ENCODE measurements around the gene FBXO31. TPM values are rescaled to one million over a fixed set of nuclear protein-coding genes. Genes with fewer than 3 reads are reported as not detected.

The FBXO31 gene
- total and polyA plus RNA-seq, 3 experiments from 2014 or later = 27.4 to 40.9 (median 35.6) TPM

DNA sequence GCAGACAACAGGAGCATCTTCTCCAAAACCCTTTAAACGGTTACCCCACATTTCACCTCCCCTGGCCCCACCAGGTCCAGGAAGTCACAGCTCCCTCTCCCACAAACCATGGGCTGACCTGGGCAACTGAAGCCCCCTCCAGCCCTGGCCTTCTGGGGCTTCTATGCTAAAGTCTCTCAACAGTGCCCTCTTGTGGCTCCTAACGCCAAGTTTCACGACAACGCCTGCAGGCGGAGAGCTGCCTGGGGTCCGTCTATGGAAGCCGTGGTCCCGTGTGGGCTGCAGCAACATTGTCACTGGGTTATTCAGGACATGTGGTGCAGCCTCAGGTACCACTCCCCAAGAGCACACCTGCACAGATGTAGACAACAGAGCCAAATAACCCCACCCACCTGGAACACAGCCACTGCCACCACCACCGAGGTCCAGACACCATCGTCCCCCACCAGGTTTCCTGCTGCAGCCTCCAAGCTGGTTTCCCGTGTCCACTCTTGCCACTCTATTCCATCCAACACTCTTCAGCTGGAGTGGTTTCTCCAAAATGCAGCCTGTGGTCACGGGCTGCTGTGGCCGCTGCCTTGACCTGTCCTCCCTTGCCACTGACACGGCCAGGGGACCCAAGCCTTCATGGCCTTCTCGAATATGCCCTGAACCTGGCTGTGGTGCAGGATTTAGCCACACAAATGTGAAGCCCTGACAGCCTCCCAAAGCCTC lies 85.5 kb downstream of the FBXO31 start:
- Mint-ChIP-seq H3K9me3 (no peaks in the 10 kb centered on the region), H3K4me1 (peaks cover 3 to 4% (median 3%) of the 10 kb centered on the region in 3 donors), H3K36me3 (peaks cover 0 to 6% (median 0%) of the 10 kb centered on the region in 3 donors), H3K27me3 (peaks cover 0 to 2% of the 10 kb centered on the region in 2 donors), H3K27ac (peak overlapping the region in 1 of 8 donors; percentile 29), H3K4me3 (no peak overlapping the region)
- Histone ChIP-seq H3K4me3 (ENCODE audit: low read length) (no peak overlapping the region), H3K27me3 (ENCODE audit: insufficient read depth, low read length, poor library complexity, severe bottlenecking) (no peaks in the 10 kb centered on the region), H3K36me3 (ENCODE audit: insufficient read depth, low read length) (no peaks in the 10 kb centered on the region), H3K9me3 (ENCODE audit: low read length) (no peaks in the 10 kb centered on the region), H3K27ac (ENCODE audit: low read depth, low read length) (no peak overlapping the region), H3K4me1 (ENCODE audit: insufficient read depth, low read length) (no peaks in the 10 kb centered on the region)
- CTCF ChIA-PET = interaction anchor here (1.3 to 1.9 kb wide), 2 partner anchors 11 to 21 kb away, joined by 4 to 5 read pairs; no protein-coding TSS in a partner anchor
- peak in 1 of 5 donors; percentile 25 for DNase-seq
- POLR2A ChIA-PET = no interaction called here

DNA sequence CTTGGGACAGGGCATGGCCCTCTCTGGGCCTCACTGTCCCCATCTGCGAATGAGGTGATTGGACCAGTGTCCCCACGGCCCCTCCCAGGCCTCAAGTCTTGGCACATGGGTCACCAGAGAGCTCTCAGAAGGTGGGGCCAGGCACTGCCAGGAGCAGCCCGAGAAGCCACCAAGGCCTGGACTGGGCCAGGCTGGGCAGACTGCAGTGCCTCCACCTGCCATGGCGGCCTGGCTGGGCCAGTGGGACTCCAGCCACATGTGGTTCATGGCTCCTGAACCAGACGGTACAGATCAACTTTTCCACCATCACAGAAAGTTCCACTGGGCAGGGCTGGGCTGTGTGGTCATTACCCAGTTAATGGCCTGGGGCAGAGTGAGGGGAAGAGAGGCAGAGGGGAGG lies 86.2 kb downstream of the FBXO31 start:
- POLR2A ChIA-PET = no interaction called here
- no peak overlapping the region for H3K27ac ChIP-seq (ENCODE audit: low read depth, low read length)
- no peaks in the 10 kb centered on the region for H3K27me3 ChIP-seq (ENCODE audit: insufficient read depth, low read length, poor library complexity, severe bottlenecking)
- Mint-ChIP-seq H3K27me3 (peaks cover 0 to 2% of the 10 kb centered on the region in 2 donors), H3K4me1 (peaks cover 3 to 4% (median 3%) of the 10 kb centered on the region in 3 donors), H3K9me3 (no peaks in the 10 kb centered on the region), H3K27ac (no peak overlapping the region), H3K36me3 (peaks cover 0 to 6% (median 0%) of the 10 kb centered on the region in 3 donors), H3K4me3 (no peak overlapping the region)
- CTCF ChIA-PET = interaction anchor here (1.3 to 1.9 kb wide), 2 partner anchors 11 to 20 kb away, joined by 4 to 5 read pairs; no protein-coding TSS in a partner anchor
- no peaks in the 10 kb centered on the region for H3K36me3 ChIP-seq (ENCODE audit: insufficient read depth, low read length)
- no peak for DNase-seq
- no peaks in the 10 kb centered on the region for H3K9me3 ChIP-seq (ENCODE audit: low read length)
- no peaks in the 10 kb centered on the region for H3K4me1 ChIP-seq (ENCODE audit: insufficient read depth, low read length)
- H3K4me3 ChIP-seq (ENCODE audit: low read length) = no peak overlapping the region

DNA sequence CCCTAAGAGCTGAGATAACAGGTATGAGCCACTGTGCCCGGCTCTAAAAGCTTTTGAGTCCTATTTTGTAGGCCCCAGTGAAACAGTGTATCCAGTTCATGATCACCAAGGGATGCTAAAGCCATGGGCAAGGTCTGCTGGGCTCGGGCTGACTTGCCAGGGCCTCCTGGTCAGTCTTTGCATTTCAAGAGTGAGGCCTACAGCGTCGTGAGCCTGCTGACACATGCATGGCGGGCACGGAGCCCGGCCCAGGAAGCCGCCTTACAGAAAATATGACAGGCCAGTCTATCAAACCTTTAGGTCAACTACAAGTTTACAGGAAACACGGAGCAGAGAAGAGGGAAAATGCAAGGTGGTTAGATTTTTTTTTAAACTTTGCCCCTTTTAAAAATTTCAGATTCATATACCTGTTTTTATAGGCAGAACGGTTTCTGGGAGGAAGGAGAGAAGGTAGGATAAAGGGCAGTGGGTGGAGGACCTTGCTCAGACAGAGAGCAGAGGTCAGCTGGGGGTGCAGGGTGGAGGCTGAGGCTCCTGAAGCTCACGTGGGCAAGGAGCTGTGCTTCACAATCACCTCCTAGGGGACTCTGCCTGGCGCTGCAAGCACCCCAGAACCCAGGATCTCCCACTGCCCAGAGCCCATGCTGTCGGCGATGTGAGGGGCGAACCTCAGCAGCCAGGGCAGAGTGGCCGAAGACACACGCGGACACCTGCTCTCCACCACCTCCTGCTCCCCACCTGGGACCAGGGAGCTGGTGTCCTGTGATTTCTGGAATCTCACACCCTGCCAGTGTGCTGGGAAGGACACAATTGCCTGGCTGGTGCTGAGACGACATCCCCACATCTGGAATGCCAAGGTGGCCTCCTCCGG lies 87.7 kb downstream of the FBXO31 start:
- H3K27ac Mint-ChIP-seq = no peak overlapping the region

DNA sequence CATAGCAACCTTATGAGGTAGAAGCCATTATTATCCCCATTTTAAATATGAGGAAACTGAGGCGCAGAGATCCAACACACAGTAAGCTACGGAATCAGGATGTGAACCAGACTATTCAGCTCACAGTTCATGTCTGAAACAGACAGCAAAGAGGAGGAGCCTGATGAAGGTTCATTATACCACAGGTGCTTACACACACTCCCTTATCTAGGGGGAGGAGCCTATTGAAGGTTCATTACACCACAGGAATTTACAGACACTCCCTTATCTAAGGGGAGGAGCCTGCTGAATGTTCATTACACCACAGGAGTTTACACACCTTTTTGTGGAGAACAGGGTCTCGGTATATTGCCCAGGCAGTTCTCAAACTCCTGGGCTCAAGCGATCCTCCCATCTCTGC lies 88.3 kb downstream of the FBXO31 start:
- POLR2A ChIA-PET = no interaction called here
- no peak overlapping the region for H3K27ac Mint-ChIP-seq
- H3K27ac ChIP-seq (ENCODE audit: low read depth, low read length) = no peak overlapping the region

More for the DNA sequence above, 87.7 kb downstream of the FBXO31 start:
- POLR2A ChIA-PET = no interaction called here
- no peak overlapping the region for H3K4me3 ChIP-seq (ENCODE audit: low read length)
- Mint-ChIP-seq H3K4me1 (peaks cover 3 to 4% (median 3%) of the 10 kb centered on the region in 3 donors), H3K36me3 (peaks cover 0 to 8% (median 3%) of the 10 kb centered on the region in 3 donors), H3K9me3 (peaks cover 0 to 2% (median 0%) of the 10 kb centered on the region in 5 donors), H3K4me3 (no peak overlapping the region), H3K27me3 (no peaks in the 10 kb centered on the region)
- no peaks in the 10 kb centered on the region for H3K4me1 ChIP-seq (ENCODE audit: insufficient read depth, low read length)
- CTCF ChIA-PET = no interaction called here
- H3K36me3 ChIP-seq (ENCODE audit: insufficient read depth, low read length) = no peaks in the 10 kb centered on the region
- no peaks in the 10 kb centered on the region for H3K27me3 ChIP-seq (ENCODE audit: insufficient read depth, low read length, poor library complexity, severe bottlenecking)
- no peaks in the 10 kb centered on the region for H3K9me3 ChIP-seq (ENCODE audit: low read length)
- DNase-seq = no peak
- no peak overlapping the region for H3K27ac ChIP-seq (ENCODE audit: low read depth, low read length)

DNA sequence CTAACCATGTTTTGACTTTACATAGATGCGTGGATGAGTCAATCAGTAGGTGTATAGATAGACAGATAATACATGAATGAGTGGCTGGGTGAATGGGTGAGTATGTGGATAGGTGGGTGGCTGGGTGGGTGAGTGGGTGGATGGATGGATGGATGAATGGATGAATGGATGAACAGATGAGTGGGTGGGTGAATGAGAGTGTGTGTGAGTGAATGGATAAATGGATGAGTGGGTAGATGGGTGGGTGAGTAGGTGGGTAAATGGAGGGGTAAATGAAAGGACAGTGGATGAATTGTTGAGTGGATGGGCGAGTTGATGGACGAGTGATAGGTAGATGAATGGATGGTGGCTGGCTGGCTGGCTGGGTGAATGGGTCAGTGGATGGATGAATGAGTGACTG lies 89.6 kb downstream of the FBXO31 start:
- H3K4me1 ChIP-seq (ENCODE audit: insufficient read depth, low read length) = no peaks in the 10 kb centered on the region
- Mint-ChIP-seq H3K27ac (peak overlapping the region in 2 of 8 donors; percentile 59 to 94), H3K9me3 (peaks cover 0 to 2% (median 0%) of the 10 kb centered on the region in 5 donors), H3K4me3 (no peak overlapping the region), H3K36me3 (peaks cover 0 to 3% (median 2%) of the 10 kb centered on the region in 3 donors), H3K4me1 (peaks cover 3 to 4% (median 3%) of the 10 kb centered on the region in 3 donors), H3K27me3 (no peaks in the 10 kb centered on the region)
- H3K9me3 ChIP-seq (ENCODE audit: low read length) = no peaks in the 10 kb centered on the region
- H3K36me3 ChIP-seq (ENCODE audit: insufficient read depth, low read length) = no peaks in the 10 kb centered on the region
- ChIA-PET CTCF (no interaction called here), POLR2A (no interaction called here)
- H3K27ac ChIP-seq (ENCODE audit: low read depth, low read length) = no peak overlapping the region
- DNase-seq = no peak
- no peaks in the 10 kb centered on the region for H3K27me3 ChIP-seq (ENCODE audit: insufficient read depth, low read length, poor library complexity, severe bottlenecking)
- H3K4me3 ChIP-seq (ENCODE audit: low read length) = no peak overlapping the region

More for the DNA sequence above, 88.3 kb downstream of the FBXO31 start:
- Mint-ChIP-seq H3K36me3 (peaks cover 0 to 4% (median 3%) of the 10 kb centered on the region in 3 donors), H3K4me3 (no peak overlapping the region), H3K4me1 (peaks cover 3 to 4% (median 3%) of the 10 kb centered on the region in 3 donors), H3K27me3 (no peaks in the 10 kb centered on the region), H3K9me3 (peaks cover 0 to 2% (median 0%) of the 10 kb centered on the region in 5 donors)
- Histone ChIP-seq H3K9me3 (ENCODE audit: low read length) (no peaks in the 10 kb centered on the region), H3K4me1 (ENCODE audit: insufficient read depth, low read length) (no peaks in the 10 kb centered on the region), H3K4me3 (ENCODE audit: low read length) (no peak overlapping the region), H3K27me3 (ENCODE audit: insufficient read depth, low read length, poor library complexity, severe bottlenecking) (no peaks in the 10 kb centered on the region), H3K36me3 (ENCODE audit: insufficient read depth, low read length) (no peaks in the 10 kb centered on the region)
- CTCF ChIA-PET = no interaction called here
- peak in 1 of 5 donors; percentile 8 for DNase-seq

DNA sequence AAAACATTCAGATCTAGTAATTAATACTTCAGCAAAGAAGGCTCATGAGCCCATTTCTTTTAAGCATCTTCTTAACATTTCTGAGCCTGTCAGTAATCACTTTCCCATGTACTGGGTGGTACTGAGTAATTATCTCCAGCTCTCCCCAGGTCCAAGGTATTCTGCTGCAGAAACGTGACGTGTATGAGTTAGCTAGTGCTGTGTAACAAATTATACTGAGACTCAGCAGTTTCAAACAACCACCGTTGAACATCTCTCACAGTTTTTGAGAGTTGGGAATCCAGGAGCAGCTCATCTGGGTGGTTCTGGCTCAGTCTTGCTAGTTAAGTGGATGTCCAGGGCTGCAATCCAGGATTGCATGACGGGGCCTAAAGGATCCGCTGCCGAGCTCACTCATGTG lies 91.6 kb downstream of the FBXO31 start:
- no peak overlapping the region for H3K27ac Mint-ChIP-seq
- Histone ChIP-seq H3K27ac (ENCODE audit: low read depth, low read length) (no peak overlapping the region), H3K27me3 (ENCODE audit: insufficient read depth, low read length, poor library complexity, severe bottlenecking) (no peaks in the 10 kb centered on the region), H3K9me3 (ENCODE audit: low read length) (no peaks in the 10 kb centered on the region), H3K36me3 (ENCODE audit: insufficient read depth, low read length) (no peaks in the 10 kb centered on the region), H3K4me3 (ENCODE audit: low read length) (no peak overlapping the region), H3K4me1 (ENCODE audit: insufficient read depth, low read length) (no peaks in the 10 kb centered on the region)
- no peak for DNase-seq
- H3K4me1 Mint-ChIP-seq = no peaks in the 10 kb centered on the region
- peaks cover 0 to 5% (median 2%) of the 10 kb centered on the region in 5 donors for H3K9me3 Mint-ChIP-seq
- no peaks in the 10 kb centered on the region for H3K27me3 Mint-ChIP-seq
- H3K4me3 Mint-ChIP-seq = no peak overlapping the region
- H3K36me3 Mint-ChIP-seq = peaks cover 0 to 3% (median 2%) of the 10 kb centered on the region in 3 donors
- CTCF ChIA-PET = interaction anchor here (1.6 kb wide), 1 partner anchor 102 kb away, joined by 4 read pairs; no protein-coding TSS in a partner anchor
- POLR2A ChIA-PET = no interaction called here

DNA sequence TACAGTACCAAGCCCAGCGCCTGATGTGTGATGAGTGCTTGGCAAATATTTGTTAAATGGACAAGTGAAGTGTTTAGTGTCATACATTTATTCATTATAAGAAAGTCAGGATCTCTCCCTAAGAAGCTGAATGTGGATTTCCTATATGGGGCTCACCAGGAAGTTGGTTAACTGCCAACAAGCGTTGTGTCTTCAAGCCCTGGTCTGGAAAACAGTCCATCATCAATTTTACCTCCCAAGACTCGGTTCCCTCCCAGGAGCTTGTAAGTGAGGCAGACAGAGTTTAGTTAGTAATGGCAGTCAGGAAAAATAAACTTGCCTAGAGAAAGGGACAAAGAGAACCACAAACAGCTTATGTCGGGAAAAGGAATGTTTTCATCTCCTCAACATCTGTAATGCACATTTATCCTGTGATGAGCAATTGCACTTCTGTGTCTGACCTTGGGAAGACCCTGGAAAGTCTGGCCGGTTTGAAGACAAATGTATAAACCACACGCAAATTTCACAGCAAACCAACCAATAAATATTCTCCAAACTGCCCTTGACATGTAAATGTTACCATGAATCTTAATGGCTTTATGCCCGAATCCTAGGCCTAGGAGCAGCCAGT lies 94.7 kb downstream of the FBXO31 start:
- no peak for DNase-seq
- Histone ChIP-seq H3K27ac (ENCODE audit: low read depth, low read length) (no peak overlapping the region), H3K36me3 (ENCODE audit: insufficient read depth, low read length) (no peaks in the 10 kb centered on the region), H3K9me3 (ENCODE audit: low read length) (no peaks in the 10 kb centered on the region), H3K4me1 (ENCODE audit: insufficient read depth, low read length) (no peaks in the 10 kb centered on the region), H3K4me3 (ENCODE audit: low read length) (no peak overlapping the region), H3K27me3 (ENCODE audit: insufficient read depth, low read length, poor library complexity, severe bottlenecking) (no peaks in the 10 kb centered on the region)
- H3K9me3 Mint-ChIP-seq = peaks cover 0 to 9% (median 2%) of the 10 kb centered on the region in 5 donors
- H3K27ac Mint-ChIP-seq = no peak overlapping the region
- no peaks in the 10 kb centered on the region for H3K4me1 Mint-ChIP-seq
- CTCF ChIA-PET = no interaction called here
- POLR2A ChIA-PET = no interaction called here
- peaks cover 0 to 3% (median 2%) of the 10 kb centered on the region in 3 donors for H3K36me3 Mint-ChIP-seq
- no peaks in the 10 kb centered on the region for H3K27me3 Mint-ChIP-seq
- no peak overlapping the region for H3K4me3 Mint-ChIP-seq

All from CD8-positive, alpha-beta memory T cell (primary cell).